Measurements from ENCODE around the gene CFAP61. TPM values are rescaled to one million over a fixed set of nuclear protein-coding genes. Genes with fewer than 3 reads are reported as not detected.
A peak's percentile ranks its signal among the peaks of the same experiment; 100 is the strongest.

The CFAP61 gene
- total RNA-seq, 1 experiment from 2014 or later, result not detected

DNA sequence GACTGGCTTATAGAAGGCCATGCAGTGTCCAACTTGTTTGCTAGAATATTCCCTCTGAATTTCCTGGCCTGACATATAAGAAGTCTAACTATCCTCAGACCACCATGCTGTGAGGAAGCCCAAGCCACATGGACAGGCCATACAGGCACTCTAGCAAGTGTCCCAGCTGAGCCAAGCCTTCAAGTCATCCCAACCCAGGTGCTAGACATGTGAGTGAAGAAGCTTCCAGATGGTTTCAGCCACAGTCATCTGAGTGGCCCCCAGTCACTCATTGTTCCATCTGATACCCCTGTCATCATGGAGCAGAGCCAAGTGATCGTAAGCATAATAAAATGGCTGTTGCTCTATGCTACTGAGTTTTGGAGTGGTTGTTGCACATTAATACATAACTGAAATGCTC lies 269.6 kb downstream of the CFAP61 start:
- intact Hi-C loops (cut with micrococcal nuclease), result no loop called here
- Histone ChIP-seq H3K27me3 (ENCODE audit: low read length) (peaks cover 15% of the 10 kb centered on the region), H4K20me1 (ENCODE audit: low read length) (no peaks in the 10 kb centered on the region), H3K79me2 (ENCODE audit: low read length) (no peaks in the 10 kb centered on the region), H3K4me3 (ENCODE audit: low read length) (no peak overlapping the region), H3F3A (ENCODE audit: low read length, unreplicated experiment) (no peaks in the 10 kb centered on the region), H3K27ac (ENCODE audit: low read length) (no peak overlapping the region), H3K9me3 (ENCODE audit: low read length) (no peaks in the 10 kb centered on the region), H3K9ac (ENCODE audit: low read length) (no peak overlapping the region), H3K4me2 (ENCODE audit: low read length) (no peak overlapping the region), H3K9me2 (replicated peaks; ENCODE audit: low read length) (no peaks in the 10 kb centered on the region), H2AFZ (ENCODE audit: low read length) (no peak overlapping the region), H3K36me3 (ENCODE audit: low read depth, low read length) (no peaks in the 10 kb centered on the region), H3K4me1 (ENCODE audit: insufficient read depth, low read length) (peaks cover 13% of the 10 kb centered on the region)
- TF ChIP-seq, protein P1, sequence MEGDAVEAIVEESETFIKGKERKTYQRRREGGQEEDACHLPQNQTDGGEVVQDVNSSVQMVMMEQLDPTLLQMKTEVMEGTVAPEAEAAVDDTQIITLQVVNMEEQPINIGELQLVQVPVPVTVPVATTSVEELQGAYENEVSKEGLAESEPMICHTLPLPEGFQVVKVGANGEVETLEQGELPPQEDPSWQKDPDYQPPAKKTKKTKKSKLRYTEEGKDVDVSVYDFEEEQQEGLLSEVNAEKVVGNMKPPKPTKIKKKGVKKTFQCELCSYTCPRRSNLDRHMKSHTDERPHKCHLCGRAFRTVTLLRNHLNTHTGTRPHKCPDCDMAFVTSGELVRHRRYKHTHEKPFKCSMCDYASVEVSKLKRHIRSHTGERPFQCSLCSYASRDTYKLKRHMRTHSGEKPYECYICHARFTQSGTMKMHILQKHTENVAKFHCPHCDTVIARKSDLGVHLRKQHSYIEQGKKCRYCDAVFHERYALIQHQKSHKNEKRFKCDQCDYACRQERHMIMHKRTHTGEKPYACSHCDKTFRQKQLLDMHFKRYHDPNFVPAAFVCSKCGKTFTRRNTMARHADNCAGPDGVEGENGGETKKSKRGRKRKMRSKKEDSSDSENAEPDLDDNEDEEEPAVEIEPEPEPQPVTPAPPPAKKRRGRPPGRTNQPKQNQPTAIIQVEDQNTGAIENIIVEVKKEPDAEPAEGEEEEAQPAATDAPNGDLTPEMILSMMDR (conservative IDR thresholded peaks at IDR 0.05; ENCODE audit: low read depth, low read length), result no peak
- TF ChIP-seq EZH2 (IDR thresholded peaks at IDR 0.05; ENCODE audit: low read length, unreplicated experiment), result no peak
- TF ChIP-seq EZH2phosphoT487 (IDR thresholded peaks at IDR 0.05; ENCODE audit: borderline replicate concordance, low read length), result no peak
- POLR2A ChIA-PET (ENCODE audit: unreplicated experiment), result no interaction called here
- CTCF ChIA-PET, result no interaction called here
- DNase-seq (no peak), ATAC-seq (no peak)
- no TSS peak for BruUV-seq (replicated peaks)

DNA sequence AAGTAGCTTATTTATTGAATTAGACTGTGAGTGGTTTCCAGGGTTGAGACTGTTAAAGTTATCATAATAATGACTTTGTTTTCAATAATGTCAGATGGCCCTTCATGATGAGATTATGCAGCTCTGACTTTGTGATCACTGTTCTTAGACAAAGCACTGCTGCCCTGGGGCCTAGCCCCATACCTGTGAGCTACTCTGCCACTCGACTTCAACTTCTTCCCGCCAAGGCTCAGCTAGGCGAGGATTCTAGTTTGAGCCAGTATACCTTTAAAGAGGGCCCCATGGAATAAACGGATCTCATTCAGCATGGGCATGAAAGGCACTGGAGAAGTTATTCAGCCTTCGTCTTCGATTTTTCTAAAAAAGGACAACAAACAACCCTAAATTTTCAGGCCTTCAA lies 270.6 kb downstream of the CFAP61 start:
- ATAC-seq, result no peak
- no peak overlapping the region for H2AFZ ChIP-seq (ENCODE audit: low read length)
- BruUV-seq (replicated peaks), result no TSS peak

DNA sequence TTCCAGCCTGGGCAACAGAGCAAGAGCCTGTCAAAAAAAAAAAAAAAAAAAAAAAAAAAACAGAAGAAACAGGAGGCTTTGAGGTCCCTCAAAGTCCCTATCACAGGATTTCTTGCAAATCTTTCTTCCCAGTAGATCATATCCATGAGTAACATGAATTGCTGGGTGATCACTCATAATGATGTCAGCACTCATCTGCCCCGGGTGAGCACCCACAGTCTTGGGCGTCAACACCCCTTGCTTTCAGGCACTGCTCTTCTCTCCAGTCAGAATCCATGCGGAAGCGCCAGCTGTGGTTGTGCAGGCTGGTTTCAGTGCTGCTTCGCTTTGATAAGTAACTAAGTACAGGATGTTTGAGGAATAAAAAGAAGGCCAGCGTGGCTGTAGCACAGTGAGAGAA lies 275.4 kb downstream of the CFAP61 start:
- peaks cover 35% of the 10 kb centered on the region for H3K27me3 ChIP-seq (ENCODE audit: low read length)
- TF ChIP-seq EZH2phosphoT487 (IDR thresholded peaks at IDR 0.05; ENCODE audit: borderline replicate concordance, low read length) (no peak), EZH2 (IDR thresholded peaks at IDR 0.05; ENCODE audit: low read length, unreplicated experiment) (no peak)
- TF ChIP-seq, protein P1 (conservative IDR thresholded peaks at IDR 0.05; ENCODE audit: low read depth, low read length), result no peak
- POLR2A ChIA-PET (ENCODE audit: unreplicated experiment), result no interaction called here
- no peaks in the 10 kb centered on the region for H4K20me1 ChIP-seq (ENCODE audit: low read length)
- no peaks in the 10 kb centered on the region for H3K9me2 ChIP-seq (replicated peaks; ENCODE audit: low read length)
- CTCF ChIA-PET, result no interaction called here
- no peaks in the 10 kb centered on the region for H3K36me3 ChIP-seq (ENCODE audit: low read depth, low read length)
- BruUV-seq (replicated peaks), result no TSS peak
- H3K9ac ChIP-seq (ENCODE audit: low read length), result no peak overlapping the region
- H3K9me3 ChIP-seq (ENCODE audit: low read length), result no peaks in the 10 kb centered on the region
- peak; percentile 20; the same call in 1 of the 2 replicates for ATAC-seq
- H3K27ac ChIP-seq (ENCODE audit: low read length), result no peak overlapping the region
- H3K4me1 ChIP-seq (ENCODE audit: insufficient read depth, low read length), result no peaks in the 10 kb centered on the region
- intact Hi-C loops (cut with micrococcal nuclease), result no loop called here
- no peaks in the 10 kb centered on the region for H3F3A ChIP-seq (ENCODE audit: low read length, unreplicated experiment)
- no peak overlapping the region for H2AFZ ChIP-seq (ENCODE audit: low read length)
- H3K4me2 ChIP-seq (ENCODE audit: low read length), result no peak overlapping the region
- no peak overlapping the region for H3K4me3 ChIP-seq (ENCODE audit: low read length)
- DNase-seq, result peak; percentile 39
- H3K79me2 ChIP-seq (ENCODE audit: low read length), result no peaks in the 10 kb centered on the region

More for the DNA sequence above, 270.6 kb downstream of the CFAP61 start:
- intact Hi-C loops (cut with micrococcal nuclease), result no loop called here
- Histone ChIP-seq H3K36me3 (ENCODE audit: low read depth, low read length) (no peaks in the 10 kb centered on the region), H3K27me3 (ENCODE audit: low read length) (peaks cover 15% of the 10 kb centered on the region), H4K20me1 (ENCODE audit: low read length) (no peaks in the 10 kb centered on the region), H3K4me1 (ENCODE audit: insufficient read depth, low read length) (peaks cover 13% of the 10 kb centered on the region), H3F3A (ENCODE audit: low read length, unreplicated experiment) (no peaks in the 10 kb centered on the region), H3K4me3 (ENCODE audit: low read length) (no peak overlapping the region), H3K9me2 (replicated peaks; ENCODE audit: low read length) (no peaks in the 10 kb centered on the region), H3K4me2 (ENCODE audit: low read length) (no peak overlapping the region), H3K27ac (ENCODE audit: low read length) (no peak overlapping the region), H3K79me2 (ENCODE audit: low read length) (no peaks in the 10 kb centered on the region), H3K9me3 (ENCODE audit: low read length) (no peaks in the 10 kb centered on the region), H3K9ac (ENCODE audit: low read length) (no peak overlapping the region)
- POLR2A ChIA-PET (ENCODE audit: unreplicated experiment), result no interaction called here
- TF ChIP-seq, protein P1 (conservative IDR thresholded peaks at IDR 0.05; ENCODE audit: low read depth, low read length), result no peak
- TF ChIP-seq EZH2phosphoT487 (IDR thresholded peaks at IDR 0.05; ENCODE audit: borderline replicate concordance, low read length) (no peak), EZH2 (IDR thresholded peaks at IDR 0.05; ENCODE audit: low read length, unreplicated experiment) (no peak)
- DNase-seq, result no peak
- CTCF ChIA-PET, result no interaction called here
